GM12892 (cell line): ENCODE data around the gene TBC1D19.

ENCODE experiments used
- POLR2A ChIP-seq: IDR thresholded peaks from 2 replicates; pipeline ENCODE4 v1.6.1; 2011; ENCODE audit warnings: low read depth, low read length, control low read depth
- POLR2AphosphoS5 ChIP-seq: IDR thresholded peaks from 2 replicates; pipeline ENCODE4 v1.6.1; 2011; ENCODE audit warnings: low read depth, low read length, control low read depth
- TAF1 ChIP-seq: IDR thresholded peaks from 2 replicates; pipeline ENCODE4 v1.6.1; 2011; ENCODE audit warnings: low read depth, mild to moderate bottlenecking, control low read depth, low read length, borderline replicate concordance

DNA sequence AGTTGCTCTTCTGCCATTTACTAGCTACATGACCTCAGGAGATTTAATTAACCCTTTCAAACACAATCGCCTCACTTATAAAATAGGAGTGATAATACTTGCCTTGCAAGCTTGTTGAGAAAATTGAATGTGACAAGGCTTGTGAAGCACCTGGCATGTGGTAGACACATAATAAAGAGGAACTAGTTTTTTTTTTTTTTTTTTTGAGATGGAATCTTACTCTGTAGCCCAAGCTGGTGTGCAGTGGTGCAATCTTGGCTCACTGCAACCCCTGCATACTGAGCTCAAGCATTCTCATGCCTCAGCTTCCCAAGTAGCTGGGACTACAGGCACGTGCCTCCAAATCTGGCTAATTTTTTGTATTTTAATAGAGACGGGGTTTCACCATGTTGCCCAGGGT lies 203.0 kb downstream of the TBC1D19 start:
- TF ChIP-seq POLR2AphosphoS5 = no peak
- no peak for TF ChIP-seq POLR2A
- TF ChIP-seq TAF1 = no peak
